OCI-LY7 (cell line): Measurements from ENCODE around the gene C2CD5.

ENCODE experiments used
- CTCF ChIP-seq: fragments of 200-600 bp; sonication (generic); conservative IDR thresholded peaks from 2 replicates; pipeline ENCODE4 v1.5.1; 2014; ENCODE audit warnings: mild to moderate bottlenecking, antibody characterized with exemption, low read length, moderate library complexity, mixed read lengths
- EZH2phosphoT487 ChIP-seq: fragments of 200-600 bp; sonication (generic); IDR thresholded peaks from 2 replicates; pipeline ENCODE4 v1.6.1; 2018; ENCODE audit warnings: low read depth, borderline replicate concordance, mild to moderate bottlenecking, mixed run types, antibody characterized with exemption, low read length, moderate library complexity, mixed read lengths

DNA sequence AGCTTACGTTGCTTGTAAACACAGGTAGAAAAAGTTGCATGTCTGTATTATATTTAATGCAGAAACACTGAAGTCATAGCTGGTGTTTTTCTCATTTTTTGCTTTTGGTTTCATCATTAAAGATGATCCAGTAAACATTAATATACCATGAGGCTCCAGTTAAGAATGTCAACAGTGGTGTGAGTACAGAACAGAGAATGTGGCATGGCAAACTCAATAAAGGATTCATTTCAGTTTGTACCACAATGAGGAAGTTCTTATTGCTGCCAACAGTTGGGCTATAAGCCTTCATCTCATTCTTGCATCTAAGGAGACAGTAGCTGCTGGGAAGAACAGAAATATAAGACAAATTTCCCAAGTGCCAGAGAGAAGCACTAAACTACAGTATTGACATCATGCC, 137.7 kb downstream of the C2CD5 start:
- TF ChIP-seq CTCF (no peak), EZH2phosphoT487 (no peak)
